NCI-H2196 treated with DMSO at 0.1 percent for 48 hours (cell line): Measurements from ENCODE around the gene ANXA9.

Experiments
- DNase-seq: peaks from one replicate; lab custom pipeline; 2025; ENCODE audit not compliant: unreplicated experiment; lab: John Stamatoyannopoulos, UW

ANXA9 gene

GRCh38 chr1:150981805-150982712, at the start of gene ANXA9:
TSS of gene ANXA9 (plus strand) at chr1:150982292. CDS start at chr1:150983106, 814 bp downstream.
- peak; percentile 27 for DNase-seq

GRCh38 chr1:150944856-150945255, 37.2 kb upstream of the ANXA9 start:
- DNase-seq: no peak

GRCh38 chr1:150954708-150955107, 27.4 kb upstream of the ANXA9 start:
- DNase-seq: no peak

- no peak for DNase-seq
Observed at GRCh38 chr1:150955280-150955679, 26.8 kb upstream of the ANXA9 start.

GRCh38 chr1:150957666-150958065, 24.4 kb upstream of the ANXA9 start:
- no peak for DNase-seq

GRCh38 chr1:150960646-150961045, 21.4 kb upstream of the ANXA9 start:
- DNase-seq: no peak

- no peak for DNase-seq
Observed at GRCh38 chr1:150961756-150962155, 20.3 kb upstream of the ANXA9 start.

GRCh38 chr1:150963321-150964163, 18.6 kb upstream of the ANXA9 start:
- no peak for DNase-seq

GRCh38 chr1:150964164-150964489, 18.0 kb upstream of the ANXA9 start:
- no peak for DNase-seq

- no peak for DNase-seq
Observed at GRCh38 chr1:150965605-150966004, 16.5 kb upstream of the ANXA9 start.

- no peak for DNase-seq
Observed at GRCh38 chr1:150966011-150966410, 16.1 kb upstream of the ANXA9 start.

GRCh38 chr1:150967936-150968335, 14.2 kb upstream of the ANXA9 start:
- DNase-seq: no peak

- DNase-seq: no peak
Observed at GRCh38 chr1:150968491-150968890, 13.6 kb upstream of the ANXA9 start.

- DNase-seq: no peak
Observed at GRCh38 chr1:150969626-150970025, 12.5 kb upstream of the ANXA9 start.

GRCh38 chr1:150970808-150971582, 11.1 kb upstream of the ANXA9 start:
- DNase-seq: no peak

GRCh38 chr1:150971583-150972416, 10.3 kb upstream of the ANXA9 start:
- DNase-seq: no peak

- DNase-seq: no peak
Observed at GRCh38 chr1:150972417-150972940, 9.6 kb upstream of the ANXA9 start.

- DNase-seq: no peak
Observed at GRCh38 chr1:150973258-150973835, 8.7 kb upstream of the ANXA9 start.

- no peak for DNase-seq
Observed at GRCh38 chr1:150973836-150974579, 8.1 kb upstream of the ANXA9 start.
